HCEC 1CT (cell line): ENCODE results near the gene PPP1R13L.
A peak's percentile ranks its signal among the peaks of the same experiment; 100 is the strongest.
"Not testable (repeated sequence)": the region's sequence is repeated elsewhere in the genome, so short reads cannot be mapped to it uniquely, and the experiment has no call there.

Source experiments
- DNase-seq: peaks from one replicate; pipeline ENCODE4 v3.0.0-alpha.2; 2017

The PPP1R13L gene, protein sequence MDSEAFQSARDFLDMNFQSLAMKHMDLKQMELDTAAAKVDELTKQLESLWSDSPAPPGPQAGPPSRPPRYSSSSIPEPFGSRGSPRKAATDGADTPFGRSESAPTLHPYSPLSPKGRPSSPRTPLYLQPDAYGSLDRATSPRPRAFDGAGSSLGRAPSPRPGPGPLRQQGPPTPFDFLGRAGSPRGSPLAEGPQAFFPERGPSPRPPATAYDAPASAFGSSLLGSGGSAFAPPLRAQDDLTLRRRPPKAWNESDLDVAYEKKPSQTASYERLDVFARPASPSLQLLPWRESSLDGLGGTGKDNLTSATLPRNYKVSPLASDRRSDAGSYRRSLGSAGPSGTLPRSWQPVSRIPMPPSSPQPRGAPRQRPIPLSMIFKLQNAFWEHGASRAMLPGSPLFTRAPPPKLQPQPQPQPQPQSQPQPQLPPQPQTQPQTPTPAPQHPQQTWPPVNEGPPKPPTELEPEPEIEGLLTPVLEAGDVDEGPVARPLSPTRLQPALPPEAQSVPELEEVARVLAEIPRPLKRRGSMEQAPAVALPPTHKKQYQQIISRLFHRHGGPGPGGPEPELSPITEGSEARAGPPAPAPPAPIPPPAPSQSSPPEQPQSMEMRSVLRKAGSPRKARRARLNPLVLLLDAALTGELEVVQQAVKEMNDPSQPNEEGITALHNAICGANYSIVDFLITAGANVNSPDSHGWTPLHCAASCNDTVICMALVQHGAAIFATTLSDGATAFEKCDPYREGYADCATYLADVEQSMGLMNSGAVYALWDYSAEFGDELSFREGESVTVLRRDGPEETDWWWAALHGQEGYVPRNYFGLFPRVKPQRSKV

DNA sequence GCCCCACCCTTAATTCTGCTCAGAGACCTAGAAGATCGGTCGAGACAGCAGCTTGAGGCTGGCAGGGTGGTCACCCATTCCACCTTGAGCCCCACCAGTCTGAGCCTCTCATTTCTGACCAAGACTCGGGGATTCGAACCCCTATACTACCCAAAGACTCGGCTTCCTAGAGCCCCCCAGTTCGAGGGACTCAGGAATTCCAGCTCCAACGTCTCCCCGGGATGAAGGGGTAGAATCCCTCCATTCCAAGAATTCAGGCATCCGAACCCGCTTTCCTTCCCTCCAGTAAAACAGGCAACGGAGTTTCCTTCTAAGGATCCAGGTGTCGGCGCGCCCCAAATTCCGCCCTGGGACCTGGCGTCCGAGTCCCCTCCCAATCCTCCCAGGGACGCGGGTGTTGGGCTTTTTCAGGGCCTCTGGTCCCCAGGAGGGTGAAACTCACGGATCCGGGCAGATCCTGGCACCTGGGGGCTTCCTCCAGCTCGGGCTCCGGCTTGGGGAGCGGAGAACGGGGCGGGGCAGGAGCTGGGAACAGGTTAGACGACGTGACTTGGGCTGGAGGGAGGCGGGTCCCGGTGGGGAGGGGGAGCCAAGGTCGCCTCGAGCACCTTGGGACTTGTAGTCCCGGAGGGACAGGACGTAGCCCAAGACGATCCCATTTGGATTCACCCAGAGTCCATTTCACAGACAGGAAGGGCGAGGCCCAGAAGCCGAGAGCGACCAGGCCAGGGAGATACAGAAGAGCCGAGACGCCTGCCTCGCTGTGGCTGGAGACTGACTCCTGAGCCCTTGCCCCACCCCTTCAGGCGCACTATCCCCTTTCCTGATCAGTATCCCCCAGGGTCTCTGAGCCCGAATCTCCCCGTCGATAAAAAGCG lies at the start of gene PPP1R13L:
Gene PPP1R13L (minus strand): TSS at position 513 of the 878 bp plus-strand sequence. CDS start 6,751 bp downstream, outside the sequence.
- DNase-seq = no peak

DNA sequence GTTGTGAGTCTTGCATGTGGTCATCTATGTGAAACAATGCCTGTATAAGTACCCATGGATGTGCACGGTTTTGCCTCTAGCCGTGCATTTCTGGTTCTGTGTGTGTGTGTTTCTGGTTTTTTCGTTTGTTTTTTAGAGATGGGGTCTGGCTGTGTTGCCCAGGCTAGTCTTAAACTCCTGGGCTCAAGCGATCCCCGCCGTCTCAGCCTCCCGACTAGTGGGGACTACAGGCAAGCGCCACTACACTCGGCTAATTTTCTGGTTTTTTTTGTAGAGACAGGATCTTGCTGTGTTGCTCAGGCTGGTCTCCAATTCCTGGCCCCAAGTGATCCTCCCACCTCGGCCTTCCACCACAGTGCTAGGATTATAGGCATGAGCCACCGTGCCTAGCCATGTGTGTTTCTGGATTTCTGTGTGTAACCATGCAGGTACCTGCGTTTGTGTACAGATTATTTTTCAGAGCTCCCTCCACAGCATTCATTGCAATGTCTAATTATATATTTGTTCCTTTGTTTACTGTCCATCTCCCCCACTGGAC lies 47.0 kb upstream of the PPP1R13L start:
- no peak for DNase-seq

DNA sequence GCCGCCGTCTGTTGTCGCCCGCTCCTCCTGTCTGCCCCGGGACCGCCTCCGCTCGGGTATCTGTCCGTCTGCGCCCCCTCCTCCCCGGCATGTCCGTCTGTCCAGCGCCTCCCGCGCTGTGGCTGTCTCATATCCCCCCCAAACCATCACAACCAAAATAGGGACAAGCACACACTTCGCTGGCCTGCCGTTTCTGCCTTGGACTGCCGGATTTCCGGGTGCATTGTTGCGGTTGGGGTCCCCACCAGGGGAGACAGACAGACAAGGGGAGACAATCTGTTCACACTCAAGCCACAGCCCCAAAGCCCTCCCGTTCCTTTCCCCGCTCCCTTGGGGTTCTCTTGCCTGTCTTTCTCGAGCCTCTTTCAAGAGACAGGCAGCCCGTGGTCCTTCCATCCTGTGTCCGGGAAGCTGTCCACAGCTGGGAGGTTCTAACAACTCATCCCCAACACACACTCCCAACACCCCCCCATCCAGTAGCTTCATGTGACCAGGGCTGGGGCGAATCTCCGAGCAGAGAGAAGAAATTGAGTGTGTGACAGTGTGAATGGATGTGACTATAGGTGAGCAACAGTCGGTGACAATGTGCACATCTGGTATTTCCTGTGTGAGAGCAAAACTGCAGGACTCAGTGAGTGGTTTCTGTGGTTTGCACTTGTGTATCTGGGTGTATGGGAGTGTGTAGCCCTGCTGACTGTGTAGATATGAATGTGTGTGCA lies 46.4 kb upstream of the PPP1R13L start:
- DNase-seq = peak; percentile 48

DNA sequence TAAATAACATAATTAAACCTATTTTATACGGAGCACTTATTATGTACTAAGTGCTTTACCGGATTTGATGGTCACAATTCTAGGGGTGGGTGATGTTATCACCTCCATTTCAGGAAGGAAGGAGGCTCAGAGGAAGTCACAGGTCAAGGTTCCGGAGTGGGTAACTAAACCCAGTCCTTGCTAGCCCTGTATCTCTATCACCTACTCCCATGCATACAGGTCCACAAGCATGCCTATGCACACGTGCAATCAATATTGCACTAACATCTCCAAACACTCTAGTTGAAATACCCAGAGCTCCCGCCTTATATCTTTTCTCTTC lies 45.1 kb upstream of the PPP1R13L start:
- no peak for DNase-seq

DNA sequence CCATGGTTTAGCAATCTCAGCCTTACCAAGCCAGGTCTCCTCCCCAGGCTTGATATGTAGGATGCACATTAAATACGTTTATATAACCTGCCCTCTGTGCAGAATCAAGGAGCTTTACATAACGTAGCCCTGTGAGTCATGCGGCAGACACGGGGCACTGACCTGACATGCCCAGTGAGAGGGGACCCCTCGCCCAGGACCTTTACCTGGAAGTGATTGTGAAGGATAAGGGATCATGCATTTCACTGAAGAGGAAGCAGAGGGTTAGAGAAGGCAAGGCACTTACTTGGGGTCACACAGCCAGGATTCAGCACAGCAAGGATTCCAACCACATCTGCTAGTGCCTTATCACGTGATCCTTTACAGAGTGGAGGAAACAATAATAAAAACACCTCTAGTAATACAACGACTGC lies 44.0 kb upstream of the PPP1R13L start:
- no peak for DNase-seq

DNA sequence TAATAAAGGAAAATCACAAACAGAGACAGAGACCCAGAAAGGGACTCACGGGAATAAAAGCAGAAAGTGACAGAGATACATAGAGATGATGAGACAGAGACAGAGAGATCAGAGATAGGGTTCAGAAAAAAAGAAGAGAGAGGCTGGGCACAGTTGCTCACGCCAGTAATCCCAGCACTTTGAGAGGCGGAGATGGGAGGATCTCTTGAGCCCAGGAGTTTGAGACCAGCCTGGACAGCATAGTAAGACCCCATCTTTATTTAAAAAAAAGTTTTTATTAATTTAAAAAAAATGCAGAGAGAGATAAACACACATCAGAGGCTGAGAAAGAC lies 43.5 kb upstream of the PPP1R13L start:
- no peak for DNase-seq

DNA sequence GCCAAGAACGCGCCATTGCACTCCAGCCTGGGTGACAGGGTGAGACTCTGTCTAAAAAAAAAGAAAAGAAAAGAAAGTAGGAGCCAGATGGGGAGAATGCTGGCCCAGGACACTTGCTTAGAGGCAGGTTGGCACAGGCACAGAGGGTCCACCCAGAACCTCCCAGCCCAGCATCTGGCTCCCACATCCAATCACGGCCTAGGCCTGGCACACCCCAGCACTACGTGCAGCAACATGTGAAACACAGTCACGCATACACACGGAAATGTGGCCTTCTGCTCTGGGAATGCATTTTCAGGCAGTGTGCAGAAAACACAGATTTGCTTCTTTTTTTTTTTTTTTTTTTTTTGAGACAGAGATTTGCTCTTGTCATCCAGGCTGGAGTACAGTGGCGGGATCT lies 42.1 kb upstream of the PPP1R13L start:
- no peak for DNase-seq

DNA sequence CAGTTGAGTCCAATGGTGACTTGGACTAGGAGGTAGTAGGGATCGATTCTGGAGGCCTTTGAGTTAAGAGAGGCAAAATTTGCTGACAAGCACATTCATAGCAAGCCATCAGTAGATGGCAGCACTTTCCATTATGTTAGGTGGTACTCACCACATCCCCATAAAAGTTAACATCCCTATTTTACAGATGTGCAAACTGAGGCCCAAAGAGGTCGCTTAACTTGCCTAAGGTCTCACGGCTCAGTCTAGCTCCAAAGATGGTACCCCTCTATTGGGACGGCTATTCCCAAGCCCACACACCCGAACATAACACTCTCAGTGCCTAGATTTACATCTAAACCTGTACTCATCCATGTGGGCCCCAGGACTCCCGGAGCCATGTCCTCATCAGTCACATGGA lies 41.4 kb upstream of the PPP1R13L start:
- peak; percentile 42 for DNase-seq

DNA sequence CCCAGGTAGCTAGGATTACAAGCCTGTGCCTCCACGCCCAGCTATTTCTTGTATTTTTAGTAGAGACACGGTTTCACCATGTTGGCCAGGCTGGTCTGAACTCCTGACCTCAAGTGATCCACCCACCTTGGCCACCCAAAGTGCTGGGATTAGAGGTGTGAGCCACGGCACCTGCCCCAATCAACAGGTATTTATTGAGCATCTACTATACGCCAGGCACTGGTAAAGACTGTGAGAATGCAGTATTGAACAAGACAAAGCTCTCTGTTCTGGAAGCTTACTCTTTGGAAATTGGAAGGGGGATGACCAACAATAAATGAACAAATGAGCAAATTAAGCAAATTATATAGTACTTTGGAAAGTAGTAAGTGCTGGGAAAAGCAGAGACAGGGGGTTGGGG lies 40.3 kb upstream of the PPP1R13L start:
- no peak for DNase-seq

DNA sequence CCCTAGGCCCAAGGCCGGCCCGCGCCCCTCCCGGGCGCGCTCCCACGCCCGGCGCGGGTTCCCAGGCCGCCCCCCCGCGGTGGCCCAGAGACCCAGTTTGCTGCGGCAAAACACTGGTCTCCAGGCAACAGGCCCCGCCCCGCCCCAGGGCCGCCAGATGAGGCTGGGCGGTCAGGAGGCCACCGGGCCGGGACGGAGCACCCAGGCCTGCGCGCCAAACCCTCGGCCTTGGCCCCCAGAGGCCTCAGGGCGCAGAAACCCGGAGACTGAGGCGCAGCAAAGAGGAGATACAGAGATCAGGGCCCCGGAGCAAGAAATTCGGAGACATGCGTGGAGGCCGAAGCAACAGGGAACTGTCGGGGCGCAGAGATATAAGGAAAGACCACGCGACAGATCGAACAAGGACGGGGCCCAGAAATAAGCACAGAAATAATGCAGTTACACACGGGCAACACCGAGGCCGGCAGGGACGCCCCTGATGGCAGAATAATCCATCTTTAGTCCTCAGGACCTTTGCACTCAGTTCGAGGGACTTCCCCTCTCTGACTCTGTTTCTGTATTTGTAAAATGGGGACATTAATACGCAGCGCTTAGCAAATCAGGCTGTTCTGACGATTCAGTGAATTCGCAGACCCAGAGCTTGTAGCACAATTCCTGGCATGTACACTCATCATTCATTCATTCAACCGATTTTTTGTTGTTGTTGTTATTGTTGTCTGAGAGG lies 39.6 kb upstream of the PPP1R13L start:
- peak; percentile 74 for DNase-seq

DNA sequence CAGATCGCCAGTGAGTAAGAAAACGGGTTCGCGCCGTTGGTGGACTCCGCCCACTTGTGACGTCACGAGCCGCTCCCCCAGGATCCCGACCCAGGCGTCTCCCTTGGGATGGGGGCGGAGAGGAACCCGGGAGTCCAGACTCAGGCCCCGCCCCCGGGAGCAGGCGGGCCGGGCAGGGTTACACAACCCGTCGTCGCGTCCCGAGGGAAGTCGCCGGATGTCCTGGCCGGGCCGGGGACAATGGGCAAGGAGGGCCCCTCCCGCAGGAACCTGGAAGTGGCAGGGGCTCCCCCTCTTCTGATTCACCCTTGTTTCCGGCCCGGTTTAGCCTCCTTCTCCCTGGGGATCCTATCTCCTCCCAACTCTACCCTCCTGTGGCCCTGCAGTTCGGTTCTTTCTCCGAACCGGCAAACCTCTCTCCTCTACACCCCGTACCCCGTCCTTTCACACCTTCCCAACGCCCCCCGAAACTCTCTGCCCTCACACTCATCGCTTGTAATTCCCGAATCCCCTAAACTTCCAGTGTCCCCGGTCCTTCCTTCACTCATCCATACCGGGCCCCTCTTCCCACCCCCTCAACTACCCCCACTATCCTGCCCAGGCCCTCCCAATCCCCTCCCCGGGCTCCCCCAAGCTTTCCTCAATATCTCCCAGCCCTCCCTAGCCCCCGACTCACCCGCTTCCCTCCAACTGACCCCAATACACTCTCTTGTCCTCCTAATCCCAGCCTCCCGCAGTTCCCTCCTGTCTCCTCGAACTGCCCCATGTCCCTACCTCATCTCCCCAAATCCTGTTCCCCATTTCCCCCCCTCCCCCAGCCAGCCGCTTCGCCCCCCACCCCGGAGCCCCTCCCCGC lies 38.8 kb upstream of the PPP1R13L start:
- DNase-seq = peak; percentile 93

DNA sequence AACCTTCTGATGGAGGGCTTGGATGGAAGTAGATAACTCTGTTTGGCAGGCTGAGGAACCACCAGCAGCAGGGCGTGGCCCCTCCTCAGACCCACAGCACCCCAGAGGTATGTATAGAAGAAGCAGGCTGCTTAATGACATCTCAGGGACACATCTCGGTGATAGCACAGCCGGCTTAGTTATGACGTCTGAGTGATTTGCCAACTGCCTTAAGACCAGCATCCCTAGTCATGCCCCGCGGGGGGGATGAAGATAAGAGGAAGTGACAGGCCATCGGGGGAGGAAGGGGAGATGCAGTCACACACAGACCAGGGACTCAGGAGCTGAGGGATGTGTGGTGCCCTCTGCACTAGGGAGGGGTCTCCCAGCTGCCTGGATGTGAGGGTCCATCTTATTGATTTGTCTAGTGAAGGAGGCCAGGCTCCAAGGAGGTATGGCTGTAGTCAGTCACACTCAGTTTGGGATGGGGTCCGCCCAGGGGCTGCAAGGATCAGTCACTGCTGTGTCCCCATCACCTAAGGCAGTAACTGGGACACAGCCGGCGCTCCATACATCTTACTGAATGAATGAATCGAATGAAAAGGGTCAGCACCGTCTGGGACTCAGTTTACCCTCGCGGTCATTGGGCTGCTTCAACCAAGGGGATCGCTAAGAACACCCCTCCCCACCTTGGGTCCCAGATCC lies 38.1 kb upstream of the PPP1R13L start:
- DNase-seq = no peak

DNA sequence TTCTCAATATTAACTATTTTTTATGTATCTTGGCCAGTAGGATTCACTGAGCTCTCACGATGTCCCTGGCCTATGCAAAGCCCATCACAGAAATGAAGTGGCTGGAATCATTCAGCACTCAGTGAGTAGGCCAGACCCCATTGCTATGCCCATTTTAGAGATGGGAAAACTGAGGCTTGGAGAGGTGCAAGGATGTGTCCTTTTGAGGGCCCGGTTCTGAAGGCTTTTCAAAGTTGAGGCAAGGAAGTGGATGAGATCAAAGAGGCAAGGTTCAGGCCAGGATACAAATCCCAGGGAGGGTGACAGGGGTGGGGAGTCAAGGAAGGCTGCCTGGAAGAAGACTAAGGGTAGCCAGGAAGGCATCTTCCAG lies 37.5 kb upstream of the PPP1R13L start:
- no peak for DNase-seq

DNA sequence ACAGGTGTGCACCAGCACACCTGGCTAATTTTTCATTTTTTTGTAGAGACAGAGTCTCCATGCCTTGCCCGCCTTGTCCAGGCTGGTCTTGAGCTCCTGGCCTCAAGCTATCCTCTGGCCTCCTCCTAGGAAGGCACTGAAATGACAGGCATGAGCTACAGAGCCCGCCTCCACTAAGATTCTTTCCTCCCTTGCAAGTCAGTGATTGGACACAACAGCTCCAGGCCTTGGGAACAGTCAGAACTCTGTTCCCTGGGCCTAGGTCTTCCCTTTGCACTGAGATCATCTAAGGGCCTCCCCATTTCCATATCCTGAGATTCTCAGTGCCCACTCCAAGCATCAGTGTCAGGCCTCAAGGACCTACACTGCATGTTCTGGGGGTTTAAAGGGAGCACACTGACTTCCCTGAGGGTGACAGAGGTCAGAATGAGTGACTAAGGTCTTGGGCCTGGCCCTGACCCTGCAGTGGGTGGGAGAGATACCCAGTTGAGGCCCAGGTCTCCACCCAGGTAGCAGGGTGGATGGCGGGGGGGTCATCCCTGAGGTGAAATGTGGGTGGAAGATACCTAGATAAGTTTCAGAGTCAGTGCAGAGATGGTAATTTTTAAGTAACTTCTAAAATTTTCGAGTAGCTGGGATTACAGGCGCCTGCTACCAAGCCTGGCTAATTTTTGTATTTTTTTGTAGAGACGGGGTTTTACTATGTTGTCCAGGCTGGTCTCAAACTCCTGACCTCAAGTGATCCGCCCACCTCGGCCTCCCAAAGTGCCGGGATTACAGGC lies 36.2 kb upstream of the PPP1R13L start:
- peak; percentile 27 for DNase-seq

DNA sequence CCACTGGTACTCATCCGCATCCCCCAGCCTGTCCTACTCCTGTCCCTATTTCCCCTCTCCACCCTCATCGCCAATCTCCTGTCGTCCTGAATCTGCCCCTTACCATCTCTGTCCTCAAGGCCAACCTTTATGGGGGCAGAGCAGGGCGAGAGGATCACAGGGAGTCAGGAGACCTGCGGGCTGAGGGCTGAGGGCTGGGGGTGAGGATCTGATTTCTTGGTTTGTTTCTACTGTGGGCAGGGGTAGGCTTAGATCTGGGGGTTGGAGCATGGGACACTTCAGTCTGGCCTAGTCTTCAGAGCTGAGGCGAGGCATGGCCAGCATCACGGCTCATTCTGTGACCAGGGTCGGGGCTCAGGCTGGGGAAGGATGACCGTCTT lies 35.4 kb upstream of the PPP1R13L start:
- no peak for DNase-seq

DNA sequence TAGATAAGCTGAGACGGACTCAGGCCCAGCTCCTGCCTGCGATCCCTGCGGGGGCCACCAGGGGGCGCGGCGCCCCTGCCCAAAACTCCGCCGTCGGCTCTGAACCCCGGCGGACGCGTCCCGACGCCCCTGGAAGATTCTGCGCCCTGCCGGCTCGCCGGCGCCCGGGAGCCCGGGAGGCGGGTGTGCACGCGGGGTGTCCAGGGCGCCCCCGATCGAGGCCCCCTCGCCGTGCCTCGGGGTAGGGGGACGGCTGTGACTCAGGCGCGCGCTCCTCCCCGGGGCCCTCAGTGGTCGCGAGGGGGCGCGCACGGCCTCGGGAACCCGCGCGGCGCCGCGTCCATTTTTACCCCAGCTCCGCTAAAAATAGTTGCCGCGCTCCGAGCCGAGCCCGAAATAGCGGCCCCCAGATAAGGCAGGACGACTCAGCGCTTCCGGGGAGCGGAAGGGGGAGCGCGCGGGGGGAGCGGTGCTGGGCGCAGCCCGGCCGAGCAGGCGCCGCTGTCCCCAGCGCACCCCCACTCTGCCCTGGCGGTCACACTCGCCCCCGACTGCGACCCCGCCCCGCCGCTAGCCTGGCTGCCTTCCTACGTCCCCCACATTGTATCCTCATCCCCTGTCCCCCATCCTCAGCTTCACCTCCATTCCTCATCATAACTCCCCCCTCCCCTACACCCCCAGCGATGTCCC lies 34.8 kb upstream of the PPP1R13L start:
- DNase-seq = peak; percentile 87

DNA sequence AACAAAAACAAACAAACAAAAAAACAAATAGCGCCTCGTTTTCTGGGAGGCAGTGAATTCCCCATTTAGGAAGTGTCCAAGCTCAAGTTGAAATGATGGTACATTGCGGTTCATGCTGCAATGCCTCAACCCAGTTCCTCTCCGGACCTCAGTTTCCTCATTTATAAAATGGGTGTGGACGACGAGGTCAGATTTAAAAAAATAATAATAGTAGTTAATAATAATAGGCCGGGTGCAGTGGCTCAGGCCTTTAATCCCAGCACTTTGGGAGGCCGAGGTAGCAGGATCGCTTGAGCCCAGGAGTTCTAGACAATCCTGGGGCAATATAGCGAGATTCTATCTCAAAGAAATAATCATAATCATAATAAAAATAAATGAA lies 34.3 kb upstream of the PPP1R13L start:
- DNase-seq = no peak

DNA sequence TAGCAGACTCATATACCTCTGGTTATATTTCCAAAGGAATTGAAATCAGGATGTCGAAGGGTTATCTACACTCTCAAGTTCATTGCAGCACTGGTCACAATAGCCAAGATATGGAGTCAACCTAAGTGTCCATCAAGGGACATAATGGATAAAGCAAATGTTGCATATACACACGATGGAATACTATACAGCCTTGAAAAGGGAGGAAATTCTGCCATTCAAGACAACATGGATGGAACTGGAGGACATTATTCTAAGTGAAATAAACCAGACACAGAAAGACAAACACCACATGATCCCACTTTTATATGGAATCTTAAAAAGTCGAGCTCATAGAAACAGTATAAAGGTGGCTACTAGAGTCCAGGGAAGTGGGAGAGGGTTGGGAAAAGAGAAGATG lies 32.5 kb upstream of the PPP1R13L start:
- no peak for DNase-seq

DNA sequence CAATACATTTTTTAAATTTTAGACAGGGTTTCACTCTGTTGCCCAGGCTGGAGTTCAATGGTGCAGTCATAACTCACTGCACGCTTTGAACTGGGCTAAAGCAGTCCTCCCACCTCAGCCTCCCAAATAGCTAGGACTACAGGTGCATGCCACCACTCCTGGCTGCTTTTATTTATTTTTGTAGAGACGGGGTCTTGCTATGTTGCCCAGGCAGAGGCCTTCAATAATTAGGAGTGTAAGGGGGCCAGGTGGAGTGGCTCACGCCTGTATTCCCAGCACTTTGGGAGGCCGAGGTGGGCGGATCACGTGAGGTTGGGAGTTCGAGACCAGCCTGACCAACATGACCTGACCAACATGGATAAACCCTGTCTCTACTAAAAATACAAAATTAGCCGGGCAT lies 27.7 kb upstream of the PPP1R13L start:
- not testable (repeated sequence) for DNase-seq
